Measurements from ENCODE around the gene FBXW12.

FBXW12 gene

GRCh38 chr3:48435774-48436476 lies 63.9 kb downstream of the FBXW12 start:
- peak; percentile 84 for DNase-seq (ENCODE audit: low spot score)

- DNase-seq (ENCODE audit: low spot score), result no peak
Observed at GRCh38 chr3:48436477-48436787, 64.4 kb downstream of the FBXW12 start.

- DNase-seq (ENCODE audit: low spot score), result no peak
Observed at GRCh38 chr3:48436855-48437254, 64.8 kb downstream of the FBXW12 start.

- DNase-seq (ENCODE audit: low spot score), result no peak
Observed at GRCh38 chr3:48437812-48438211, 65.8 kb downstream of the FBXW12 start.

GRCh38 chr3:48439820-48440589 lies 68.0 kb downstream of the FBXW12 start, which contains the start of the genes CCDC51 and TMA7:
Gene CCDC51, minus strand, starts transcription at chr3:48440119. Its CDS starts 4,991 bp downstream, at chr3:48435128.
Gene TMA7, plus strand, starts transcription at chr3:48440257. Its CDS starts 40 bp downstream, at chr3:48440297.
- peak; percentile 98 for DNase-seq (ENCODE audit: low spot score)

- DNase-seq (ENCODE audit: low spot score), result no peak
Observed at GRCh38 chr3:48440590-48440958, 68.6 kb downstream of the FBXW12 start.

GRCh38 chr3:48441940-48442339 lies 69.9 kb downstream of the FBXW12 start:
- no peak for DNase-seq (ENCODE audit: low spot score)

All from AG20443 (cell line).